Measurements from ENCODE around the gene COL25A1. TPM values are rescaled to one million over a fixed set of nuclear protein-coding genes. Genes with fewer than 3 reads are reported as not detected.

Gene COL25A1
- total RNA-seq, 1 donor, result 0.27 TPM

DNA sequence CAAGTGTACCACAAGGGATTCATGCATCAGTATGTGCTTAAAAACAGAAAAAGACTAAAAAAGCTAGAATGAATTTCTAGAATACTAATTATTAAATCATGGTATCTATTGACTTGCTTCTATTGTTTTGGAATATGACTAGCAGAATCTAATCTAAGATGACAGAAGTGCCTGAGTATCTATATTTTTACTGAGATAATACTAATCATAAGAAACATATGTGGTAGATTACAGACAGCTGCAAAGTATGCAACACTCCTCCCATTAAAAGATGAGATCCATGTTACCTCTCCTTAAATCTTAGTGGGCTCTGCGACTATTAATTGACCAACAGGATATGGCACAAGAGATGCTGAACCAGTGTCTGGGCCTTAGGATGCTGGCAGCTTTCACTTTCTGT, 89.4 kb downstream of the COL25A1 start:
- TF ChIP-seq, protein P1, sequence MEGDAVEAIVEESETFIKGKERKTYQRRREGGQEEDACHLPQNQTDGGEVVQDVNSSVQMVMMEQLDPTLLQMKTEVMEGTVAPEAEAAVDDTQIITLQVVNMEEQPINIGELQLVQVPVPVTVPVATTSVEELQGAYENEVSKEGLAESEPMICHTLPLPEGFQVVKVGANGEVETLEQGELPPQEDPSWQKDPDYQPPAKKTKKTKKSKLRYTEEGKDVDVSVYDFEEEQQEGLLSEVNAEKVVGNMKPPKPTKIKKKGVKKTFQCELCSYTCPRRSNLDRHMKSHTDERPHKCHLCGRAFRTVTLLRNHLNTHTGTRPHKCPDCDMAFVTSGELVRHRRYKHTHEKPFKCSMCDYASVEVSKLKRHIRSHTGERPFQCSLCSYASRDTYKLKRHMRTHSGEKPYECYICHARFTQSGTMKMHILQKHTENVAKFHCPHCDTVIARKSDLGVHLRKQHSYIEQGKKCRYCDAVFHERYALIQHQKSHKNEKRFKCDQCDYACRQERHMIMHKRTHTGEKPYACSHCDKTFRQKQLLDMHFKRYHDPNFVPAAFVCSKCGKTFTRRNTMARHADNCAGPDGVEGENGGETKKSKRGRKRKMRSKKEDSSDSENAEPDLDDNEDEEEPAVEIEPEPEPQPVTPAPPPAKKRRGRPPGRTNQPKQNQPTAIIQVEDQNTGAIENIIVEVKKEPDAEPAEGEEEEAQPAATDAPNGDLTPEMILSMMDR (IDR thresholded peaks at IDR 0.05; ENCODE audit: insufficient read depth, low read length), result no peak
- no peak overlapping the region for H3K4me3 ChIP-seq (ENCODE audit: low read depth, low read length)
- no peak for DNase-seq (ENCODE audit: low read depth)

DNA sequence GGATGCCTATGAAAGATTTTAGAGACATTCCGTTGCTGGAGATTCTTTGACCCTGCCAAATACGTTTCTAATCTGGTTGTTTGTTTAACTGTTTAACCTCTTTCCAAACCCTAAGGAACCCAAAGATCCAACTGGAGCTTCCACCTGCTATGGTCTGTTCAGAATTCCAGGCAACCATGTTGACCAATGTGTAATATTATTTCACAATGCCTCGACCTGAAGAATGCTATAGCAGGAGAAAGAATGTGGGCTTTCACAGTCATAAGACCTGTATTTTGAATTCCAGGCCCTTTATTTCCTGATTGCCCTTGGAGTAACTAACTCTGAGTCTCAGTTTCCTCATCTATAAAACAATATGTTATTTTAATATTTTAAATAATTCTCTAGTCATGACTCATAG, 90.8 kb downstream of the COL25A1 start:
- peak; percentile 2 for DNase-seq (ENCODE audit: low read depth)
- TF ChIP-seq, protein P1 (IDR thresholded peaks at IDR 0.05; ENCODE audit: insufficient read depth, low read length), result no peak
- H3K4me3 ChIP-seq (ENCODE audit: low read depth, low read length), result no peak overlapping the region

DNA sequence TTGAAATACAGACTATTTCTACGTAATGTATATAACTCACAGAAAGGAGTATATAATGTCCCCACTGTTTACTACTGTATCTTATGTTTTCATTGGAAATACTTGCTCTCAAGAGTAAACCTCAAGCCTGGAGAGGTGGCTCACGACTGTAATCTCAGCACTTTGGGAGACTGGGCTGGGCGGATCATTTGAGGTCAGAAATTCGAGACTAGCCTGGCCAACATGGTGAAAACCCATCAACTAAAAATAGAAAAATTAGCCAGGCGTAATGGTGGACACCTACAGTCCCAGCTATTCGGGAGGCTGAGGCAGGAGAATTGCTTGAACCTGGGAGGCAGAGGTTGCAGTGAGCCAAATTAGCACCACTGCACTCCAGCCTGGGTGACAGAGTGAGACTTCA, 92.8 kb downstream of the COL25A1 start:
- TF ChIP-seq, protein P1 (IDR thresholded peaks at IDR 0.05; ENCODE audit: insufficient read depth, low read length), result no peak
- no peak for DNase-seq (ENCODE audit: low read depth)

DNA sequence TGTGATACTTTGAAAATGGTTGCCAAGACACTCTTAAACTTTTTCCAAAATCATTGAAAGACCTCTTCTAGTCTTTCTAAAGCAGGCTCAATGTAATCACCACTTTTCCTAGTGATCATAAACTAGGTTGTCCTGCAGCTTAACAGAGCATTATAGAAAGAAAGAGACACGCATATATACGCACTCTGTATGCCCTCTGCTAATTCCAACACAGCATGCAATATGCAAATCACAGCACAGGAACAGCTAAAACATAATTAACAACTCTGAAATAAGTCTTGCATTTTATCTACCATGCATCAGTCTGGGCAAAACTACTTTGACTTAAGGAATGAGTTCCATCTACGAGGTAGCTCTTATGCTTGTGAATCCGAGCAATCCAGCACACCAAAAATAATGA, 94.6 kb downstream of the COL25A1 start:
- DNase-seq (ENCODE audit: low read depth), result no peak
- H3K4me3 ChIP-seq (ENCODE audit: low read depth, low read length), result no peak overlapping the region
- TF ChIP-seq, protein P1 (IDR thresholded peaks at IDR 0.05; ENCODE audit: insufficient read depth, low read length), result no peak

More for the DNA sequence above, 92.8 kb downstream of the COL25A1 start:
- H3K4me3 ChIP-seq (ENCODE audit: low read depth, low read length), result no peak overlapping the region

DNA sequence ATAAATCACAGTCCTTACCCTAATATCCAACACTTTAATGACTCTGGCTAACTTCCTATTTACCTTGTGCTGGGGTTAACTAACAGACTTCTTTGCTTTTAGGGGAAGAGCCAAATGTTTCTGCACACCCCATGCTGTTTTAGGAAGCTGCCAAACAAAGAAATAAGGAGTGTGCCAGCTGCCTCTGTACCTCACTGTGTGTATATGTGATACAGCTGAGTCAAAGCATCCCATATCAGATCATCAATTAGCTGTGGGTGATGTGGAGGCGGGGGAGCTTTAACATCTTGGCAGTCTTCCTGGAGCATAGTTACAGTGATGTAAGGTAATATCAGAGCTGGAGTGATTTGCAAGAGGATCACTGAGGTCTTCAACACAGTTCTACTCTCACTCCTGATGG, 95.4 kb downstream of the COL25A1 start:
- TF ChIP-seq, protein P1 (IDR thresholded peaks at IDR 0.05; ENCODE audit: insufficient read depth, low read length), result no peak
- peak; percentile 29 for DNase-seq (ENCODE audit: low read depth)

DNA sequence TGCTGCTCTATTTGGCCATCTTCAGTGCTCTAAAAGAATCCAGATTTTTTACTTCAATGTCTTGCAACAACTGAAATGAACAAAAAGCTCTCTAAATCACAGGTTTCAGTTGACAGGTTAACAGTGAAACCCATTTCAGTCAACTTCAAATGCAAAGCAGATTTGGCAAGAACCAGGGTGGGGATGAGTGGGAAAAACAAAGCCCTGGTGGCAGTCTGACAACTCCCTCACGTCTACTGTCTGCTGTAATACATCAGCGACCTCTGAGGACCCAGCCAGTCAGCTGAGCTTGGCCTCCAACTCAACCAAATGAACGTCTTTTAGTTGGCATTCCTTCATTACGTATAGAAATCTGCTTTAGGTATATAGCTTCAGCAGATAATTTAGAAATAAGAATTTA, 95.8 kb downstream of the COL25A1 start:
- TF ChIP-seq, protein P1 (IDR thresholded peaks at IDR 0.05; ENCODE audit: insufficient read depth, low read length), result no peak
- DNase-seq (ENCODE audit: low read depth), result no peak
- no peak overlapping the region for H3K4me3 ChIP-seq (ENCODE audit: low read depth, low read length)

More for the DNA sequence above, 95.4 kb downstream of the COL25A1 start:
- H3K4me3 ChIP-seq (ENCODE audit: low read depth, low read length), result no peak overlapping the region

DNA sequence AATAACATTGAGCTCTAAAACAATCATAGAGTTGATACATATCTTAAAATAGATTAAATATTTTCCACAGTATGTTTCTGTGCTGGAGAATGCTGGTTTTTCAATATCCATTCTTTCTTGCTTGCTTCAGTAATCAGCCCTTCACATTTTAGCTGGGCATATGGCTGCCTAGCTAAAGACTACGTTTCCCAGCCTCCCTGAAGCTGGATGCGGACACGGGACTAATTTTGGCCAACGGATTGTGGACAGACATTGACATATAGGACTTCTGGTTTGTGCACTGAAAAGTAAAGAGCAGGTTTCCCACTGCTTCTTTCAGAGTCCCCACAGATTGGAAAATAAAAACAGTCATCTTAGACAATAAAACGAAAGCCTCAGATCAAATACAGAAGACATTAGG, 97.3 kb downstream of the COL25A1 start:
- H3K4me3 ChIP-seq (ENCODE audit: low read depth, low read length), result no peak overlapping the region
- DNase-seq (ENCODE audit: low read depth), result no peak
- TF ChIP-seq, protein P1 (IDR thresholded peaks at IDR 0.05; ENCODE audit: insufficient read depth, low read length), result no peak
